Chondrocyte (in vitro differentiated cells): Measurements from ENCODE around the gene PLEKHH2. TPM values are rescaled to one million over a fixed set of nuclear protein-coding genes. Genes with fewer than 3 reads are reported as not detected.

ENCODE experiments used
- DNase-seq: peaks from one replicate; pipeline ENCODE4 v3.0.0; 2021; ENCODE audit warnings: mixed read lengths, low spot score
- H3K27ac Mint-ChIP-seq: one replicate; pipeline ENCODE4 v1.8.0; 2021; ENCODE audit warnings: mild to moderate bottlenecking, moderate library complexity, mixed read lengths; ENCODE audit not compliant: unreplicated experiment
- H3K27me3 Mint-ChIP-seq: 2 replicates; pipeline ENCODE4 v1.8.0; 2021; ENCODE audit warnings: low read depth, mixed read lengths
- H3K36me3 Mint-ChIP-seq: 2 replicates; pipeline ENCODE4 v1.8.0; 2021; ENCODE audit warnings: low read depth, mixed read lengths
- H3K4me1 Mint-ChIP-seq: 2 replicates; pipeline ENCODE4 v1.8.0; 2021; ENCODE audit warnings: low read depth, mild to moderate bottlenecking, mixed read lengths
- H3K4me3 Mint-ChIP-seq: one replicate; pipeline ENCODE4 v1.8.0; 2021; ENCODE audit warnings: mild to moderate bottlenecking, moderate library complexity, mixed read lengths; ENCODE audit not compliant: unreplicated experiment
- H3K9me3 Mint-ChIP-seq: 2 replicates; pipeline ENCODE4 v1.8.0; 2021; ENCODE audit warnings: low read depth, mixed read lengths
- CTCF ChIP-seq: fragments of 200-600 bp; sonication (generic); IDR thresholded peaks from 2 replicates; pipeline ENCODE4 v1.5.0; 2021; ENCODE audit warnings: antibody characterized with exemption, mild to moderate bottlenecking, moderate library complexity
- total RNA-seq: library from RNA; stranded (reverse); gene quantifications from 3 replicates; pipeline ENCODE4 v1.2.1, GENCODE V29; 2021

PLEKHH2 gene
- total RNA-seq, 1 donor from 2014 or later, result 4.9 TPM

GRCh38 chr2:43731211-43731610, 94.2 kb downstream of the PLEKHH2 start:
- no peak for TF ChIP-seq CTCF
- Mint-ChIP-seq H3K27ac (no peak overlapping the region), H3K4me3 (no peak overlapping the region), H3K36me3 (peaks cover 5% of the 10 kb centered on the region), H3K4me1 (peaks cover 18% of the 10 kb centered on the region), H3K27me3 (no peaks in the 10 kb centered on the region), H3K9me3 (no peaks in the 10 kb centered on the region)
- DNase-seq, result no peak

- TF ChIP-seq CTCF, result no peak
- Mint-ChIP-seq H3K27me3 (no peaks in the 10 kb centered on the region), H3K27ac (peak overlapping the region; percentile 89), H3K9me3 (no peaks in the 10 kb centered on the region), H3K4me1 (peaks cover 25% of the 10 kb centered on the region), H3K4me3 (no peak overlapping the region), H3K36me3 (peaks cover 3% of the 10 kb centered on the region)
- no peak for DNase-seq
Measured at GRCh38 chr2:43736637-43737036, 99.6 kb downstream of the PLEKHH2 start.

- no peak overlapping the region for H3K4me3 Mint-ChIP-seq
- DNase-seq, result no peak
- H3K27me3 Mint-ChIP-seq, result no peaks in the 10 kb centered on the region
- H3K4me1 Mint-ChIP-seq, result peaks cover 28% of the 10 kb centered on the region
- H3K27ac Mint-ChIP-seq, result peak overlapping the region; percentile 89
- H3K36me3 Mint-ChIP-seq, result peaks cover 2% of the 10 kb centered on the region
- H3K9me3 Mint-ChIP-seq, result no peaks in the 10 kb centered on the region
- TF ChIP-seq CTCF, result no peak
Measured at GRCh38 chr2:43737097-43737854, 100.2 kb downstream of the PLEKHH2 start.

DNA sequence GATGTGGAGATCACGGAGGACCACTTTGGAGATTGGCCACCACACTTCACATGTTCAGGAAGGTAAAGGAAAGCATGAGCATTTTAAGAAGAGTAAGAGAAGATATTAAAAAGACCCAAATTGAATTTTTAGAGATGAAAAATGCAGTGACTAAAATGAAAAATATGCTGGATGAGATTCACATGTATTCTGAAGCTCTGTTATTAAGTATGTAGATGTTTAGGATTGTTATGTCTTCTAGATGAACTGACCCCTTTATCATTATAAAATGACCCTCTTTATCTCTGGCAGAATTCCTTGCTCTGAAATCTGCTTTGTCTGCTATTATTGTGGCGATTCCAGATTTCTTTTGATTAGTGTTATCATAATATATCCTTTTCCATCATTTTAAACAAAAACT, 100.8 kb downstream of the PLEKHH2 start:
- DNase-seq, result no peak
- TF ChIP-seq CTCF, result no peak
- Mint-ChIP-seq H3K27ac (peak overlapping the region; percentile 89), H3K4me1 (peaks cover 30% of the 10 kb centered on the region), H3K27me3 (no peaks in the 10 kb centered on the region), H3K9me3 (no peaks in the 10 kb centered on the region), H3K4me3 (no peak overlapping the region), H3K36me3 (peaks cover 1% of the 10 kb centered on the region)

DNA sequence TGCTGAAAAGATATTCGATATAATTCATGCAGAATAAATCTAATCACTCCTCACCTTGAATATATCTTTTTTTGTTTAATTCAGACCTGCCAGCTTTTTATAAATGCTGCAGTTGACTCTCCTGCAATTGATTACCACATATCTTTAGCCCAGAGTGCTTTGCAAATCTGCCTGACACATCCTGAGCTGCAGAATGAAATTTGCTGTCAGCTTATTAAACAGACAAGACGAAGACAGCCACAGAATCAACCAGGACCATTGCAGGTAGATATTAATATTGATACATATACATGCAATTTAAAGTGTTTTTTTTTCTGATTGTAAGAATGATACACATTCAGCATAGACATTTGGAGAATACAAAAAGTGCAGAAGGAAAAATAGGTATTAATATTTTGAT, 101.2 kb downstream of the PLEKHH2 start:
- Mint-ChIP-seq H3K36me3 (peaks cover under 1% of the 10 kb centered on the region), H3K9me3 (no peaks in the 10 kb centered on the region), H3K27me3 (no peaks in the 10 kb centered on the region), H3K27ac (peak overlapping the region; percentile 89), H3K4me1 (peaks cover 32% of the 10 kb centered on the region), H3K4me3 (no peak overlapping the region)
- no peak for DNase-seq
- no peak for TF ChIP-seq CTCF
